H9 (cell line): Measurements from ENCODE around the gene BLOC1S1. TPM values are rescaled to one million over a fixed set of nuclear protein-coding genes. Genes with fewer than 3 reads are reported as not detected.

Source experiments
- DNase-seq: peaks from one replicate; pipeline ENCODE4 v3.0.0-alpha.2; 2017
- H2AFZ ChIP-seq: one replicate; pipeline ENCODE4 v1.6.1; 2013; ENCODE audit warnings: mild to moderate bottlenecking, low read length, control low read depth, moderate library complexity
- H2AK5ac ChIP-seq: 2 replicates; pipeline ENCODE4 v1.6.1; 2013; ENCODE audit warnings: low read length, control low read depth, mixed read lengths; ENCODE audit not compliant: insufficient read length
- H2BK120ac ChIP-seq: one replicate; pipeline ENCODE4 v1.6.1; 2013; ENCODE audit warnings: low read depth, mild to moderate bottlenecking, low read length, control low read depth, inconsistent platforms; ENCODE audit not compliant: poor library complexity, severe bottlenecking
- H2BK12ac ChIP-seq: 2 replicates; pipeline ENCODE4 v1.6.1; 2013; ENCODE audit warnings: low read length, control low read depth, mixed read lengths, low read depth; ENCODE audit not compliant: insufficient read length
- H2BK15ac ChIP-seq: 2 replicates; pipeline ENCODE4 v1.6.1; 2013; ENCODE audit warnings: low read depth, low read length, control low read depth
- H2BK20ac ChIP-seq: one replicate; pipeline ENCODE4 v1.6.1; 2013; ENCODE audit warnings: low read depth, mild to moderate bottlenecking, low read length, control low read depth, inconsistent platforms; ENCODE audit not compliant: poor library complexity, severe bottlenecking
- H2BK5ac ChIP-seq: 2 replicates; pipeline ENCODE4 v1.6.1; 2013; ENCODE audit warnings: low read length, control low read depth, mixed read lengths; ENCODE audit not compliant: insufficient read length
- H3K14ac ChIP-seq: 2 replicates; pipeline ENCODE4 v1.6.1; 2013; ENCODE audit warnings: low read length, control low read depth; ENCODE audit not compliant: insufficient read depth
- H3K18ac ChIP-seq: 2 replicates; pipeline ENCODE4 v1.6.1; 2013; ENCODE audit warnings: low read depth, mild to moderate bottlenecking, mixed read lengths, low read length, control low read depth; ENCODE audit not compliant: insufficient read length
- H3K23ac ChIP-seq: 2 replicates; pipeline ENCODE4 v1.6.1; 2013; ENCODE audit warnings: low read length, control low read depth, mixed read lengths, low read depth; ENCODE audit not compliant: insufficient read length
- H3K23me2 ChIP-seq: 2 replicates; pipeline ENCODE4 v1.6.1; 2013; ENCODE audit warnings: low read depth, mild to moderate bottlenecking, mixed read lengths, low read length, control low read depth; ENCODE audit not compliant: insufficient read length, poor library complexity, severe bottlenecking
- H3K27ac ChIP-seq: 2 replicates; pipeline ENCODE4 v1.5.1; 2013; ENCODE audit warnings: low read length, control low read depth, mixed read lengths, low read depth; ENCODE audit not compliant: insufficient read length
- H3K27me3 ChIP-seq: 2 replicates; pipeline ENCODE4 v1.6.1; 2013; ENCODE audit warnings: low read length, control low read depth, inconsistent platforms; ENCODE audit not compliant: insufficient read depth
- H3K4ac ChIP-seq: 2 replicates; pipeline ENCODE4 v1.6.1; 2013; ENCODE audit warnings: low read depth, mild to moderate bottlenecking, control low read depth, inconsistent platforms, low read length, moderate library complexity
- H3K4me1 ChIP-seq: 2 replicates; pipeline ENCODE4 v1.6.1; 2013; ENCODE audit warnings: low read length, control low read depth, inconsistent platforms; ENCODE audit not compliant: insufficient read depth
- H3K4me2 ChIP-seq: 2 replicates; pipeline ENCODE4 v1.6.1; 2013; ENCODE audit warnings: low read length, control low read depth, mixed read lengths; ENCODE audit not compliant: insufficient read length, insufficient read depth
- H3K56ac ChIP-seq: 2 replicates; pipeline ENCODE4 v1.6.1; 2013; ENCODE audit warnings: low read depth, mild to moderate bottlenecking, mixed read lengths, low read length, control low read depth; ENCODE audit not compliant: insufficient read length
- H3K79me1 ChIP-seq: 2 replicates; pipeline ENCODE4 v1.6.1; 2013; ENCODE audit warnings: low read depth, mild to moderate bottlenecking, moderate library complexity, low read length, control low read depth, inconsistent platforms; ENCODE audit not compliant: insufficient read depth, poor library complexity, severe bottlenecking
- H3K79me2 ChIP-seq: 2 replicates; pipeline ENCODE4 v1.6.1; 2013; ENCODE audit warnings: low read length, control low read depth, inconsistent platforms; ENCODE audit not compliant: insufficient read depth
- H3K9ac ChIP-seq: 2 replicates; pipeline ENCODE4 v1.6.1; 2013; ENCODE audit warnings: low read length, control low read depth, mixed read lengths; ENCODE audit not compliant: insufficient read length; ENCODE audit errors: extremely low read depth
- H3K9me3 ChIP-seq: one replicate; pipeline ENCODE4 v1.6.1; 2013; ENCODE audit warnings: low read depth, low read length, inconsistent platforms; ENCODE audit not compliant: control insufficient read depth
- H3T11ph ChIP-seq: one replicate; pipeline ENCODE4 v1.6.1; 2013; ENCODE audit warnings: mild to moderate bottlenecking, low read length, control low read depth, inconsistent platforms
- H4K20me1 ChIP-seq: one replicate; pipeline ENCODE4 v1.6.1; 2013; ENCODE audit not compliant: control insufficient read depth, insufficient read length, insufficient read depth
- H4K5ac ChIP-seq: 2 replicates; pipeline ENCODE4 v1.6.1; 2013; ENCODE audit warnings: low read depth, mild to moderate bottlenecking, mixed read lengths, low read length, control low read depth; ENCODE audit not compliant: insufficient read length
- H4K8ac ChIP-seq: replicated peaks from 2 replicates; pipeline ENCODE4 v1.6.1; 2013; ENCODE audit warnings: low read length, control low read depth, mixed read lengths, low read depth; ENCODE audit not compliant: insufficient read length
- H4K91ac ChIP-seq: 2 replicates; pipeline ENCODE4 v1.6.1; 2013; ENCODE audit warnings: low read depth, mild to moderate bottlenecking, moderate library complexity, mixed read lengths, low read length, control low read depth; ENCODE audit not compliant: insufficient read length
- H3K27ac Mint-ChIP-seq, 3 experiments: 2 replicates in 2 of 3; 3 replicates in 1 of 3; pipeline ENCODE4 v1.8.0; 2020 to 2021; ENCODE audit warnings: mixed read lengths in 3 of 3, mild to moderate bottlenecking in 1 of 3, moderate library complexity in 1 of 3
- H3K27me3 Mint-ChIP-seq: 2 replicates; pipeline ENCODE4 v1.8.0; 2021; ENCODE audit warnings: low read depth, mild to moderate bottlenecking, moderate library complexity, mixed read lengths
- H3K36me3 Mint-ChIP-seq, 3 experiments: 2 replicates in 2 of 3; 3 replicates in 1 of 3; pipeline ENCODE4 v1.8.0; 2020 to 2021; ENCODE audit warnings: low read depth in 3 of 3, mixed read lengths in 3 of 3; ENCODE audit not compliant: insufficient read depth in 1 of 3
- H3K4me1 Mint-ChIP-seq, 2 experiments: 2 replicates each; pipeline ENCODE4 v1.8.0; 2020; ENCODE audit warnings: mixed read lengths in 2 of 2
- H3K4me3 Mint-ChIP-seq, 2 experiments: 2 replicates in 1 of 2; 3 replicates in 1 of 2; pipeline ENCODE4 v1.8.0; 2020 to 2021; ENCODE audit warnings: mild to moderate bottlenecking in 2 of 2, mixed read lengths in 2 of 2, moderate library complexity in 1 of 2
- H3K9me3 Mint-ChIP-seq, 2 experiments: 2 replicates in 1 of 2; 3 replicates in 1 of 2; pipeline ENCODE4 v1.8.0; 2020; ENCODE audit warnings: mild to moderate bottlenecking in 2 of 2, mixed read lengths in 2 of 2, moderate library complexity in 1 of 2
- WGBS: extraction: QIAGEN DNeasy Blood & Tissue Kit; methylation state at CpG from one replicate; pipeline ENCODE4 v1.1.7; 2013; ENCODE audit warnings: missing lambda C conversion rate, low lambda C conversion rate, mixed read lengths; ENCODE audit not compliant: insufficient read length; ENCODE audit errors: extremely low coverage; 5-methylcytosine and 5-hydroxymethylcytosine counted together
- total RNA-seq: library from RNA; stranded (reverse); gene quantifications from 2 replicates; pipeline ENCODE4 v1.2.1, GENCODE V29; 2021
- TF ChIP-seq, protein P1 (sequence below): fragments of 200-600 bp; sonication (generic); conservative IDR thresholded peaks from 3 replicates; pipeline ENCODE4 v1.8.0; 2021; ENCODE audit warnings: antibody characterized with exemption, mild to moderate bottlenecking

Gene BLOC1S1
- total RNA-seq, 1 experiment from 2014 or later, result 108 TPM

DNA sequence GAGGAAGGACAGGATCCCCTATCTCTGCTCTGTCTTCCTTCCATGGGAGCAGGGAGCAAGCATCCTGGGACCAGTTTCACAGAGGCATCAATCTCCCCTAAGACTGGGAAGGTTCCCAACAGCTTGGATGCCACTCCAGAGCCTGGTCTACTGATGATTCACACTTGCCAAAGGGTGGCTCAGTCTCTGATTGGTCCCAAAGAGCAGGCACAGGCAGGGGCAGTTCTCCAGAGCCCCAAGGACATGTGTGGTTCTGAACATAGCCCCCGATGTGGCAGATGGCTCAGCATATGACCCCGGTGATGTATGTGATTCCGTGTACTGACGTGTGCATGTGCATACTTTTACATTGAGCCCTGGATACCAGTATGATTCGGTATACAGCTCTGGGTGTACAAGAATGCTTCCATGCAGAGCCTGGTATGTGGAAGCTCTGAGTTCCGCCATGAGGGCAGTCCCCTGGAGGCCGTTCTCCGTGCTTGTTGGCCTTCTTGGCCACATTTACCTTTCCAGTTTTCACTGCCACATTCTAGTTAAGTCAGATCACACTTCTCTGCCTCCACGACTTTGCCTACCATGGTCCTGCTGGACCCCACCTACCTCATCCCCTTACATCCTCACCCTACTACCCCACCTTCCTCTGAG is 29.4 kb upstream of the BLOC1S1 start:
- Histone ChIP-seq H3K23me2 (no peaks in the 10 kb centered on the region), H3K9me3 (no peaks in the 10 kb centered on the region), H3K79me1 (no peaks in the 10 kb centered on the region), H4K91ac (no peak overlapping the region), H4K5ac (no peak overlapping the region), H3K23ac (no peak overlapping the region), H3K27ac (no peak overlapping the region), H3K79me2 (no peaks in the 10 kb centered on the region), H2BK20ac (no peak overlapping the region), H3K27me3 (no peaks in the 10 kb centered on the region), H2BK5ac (no peak overlapping the region), H3T11ph (no peak overlapping the region), H4K8ac (no peak overlapping the region), H3K4ac (no peak overlapping the region), H2AFZ (no peak overlapping the region), H3K9ac (no peak overlapping the region), H3K56ac (no peak overlapping the region), H3K18ac (no peak overlapping the region), H2AK5ac (no peak overlapping the region), H3K4me2 (no peak overlapping the region), H4K20me1 (no peaks in the 10 kb centered on the region), H2BK120ac (no peak overlapping the region), H3K14ac (no peak overlapping the region), H2BK12ac (no peak overlapping the region), H2BK15ac (no peak overlapping the region), H3K4me1 (no peaks in the 10 kb centered on the region)
- TF ChIP-seq, protein P1, sequence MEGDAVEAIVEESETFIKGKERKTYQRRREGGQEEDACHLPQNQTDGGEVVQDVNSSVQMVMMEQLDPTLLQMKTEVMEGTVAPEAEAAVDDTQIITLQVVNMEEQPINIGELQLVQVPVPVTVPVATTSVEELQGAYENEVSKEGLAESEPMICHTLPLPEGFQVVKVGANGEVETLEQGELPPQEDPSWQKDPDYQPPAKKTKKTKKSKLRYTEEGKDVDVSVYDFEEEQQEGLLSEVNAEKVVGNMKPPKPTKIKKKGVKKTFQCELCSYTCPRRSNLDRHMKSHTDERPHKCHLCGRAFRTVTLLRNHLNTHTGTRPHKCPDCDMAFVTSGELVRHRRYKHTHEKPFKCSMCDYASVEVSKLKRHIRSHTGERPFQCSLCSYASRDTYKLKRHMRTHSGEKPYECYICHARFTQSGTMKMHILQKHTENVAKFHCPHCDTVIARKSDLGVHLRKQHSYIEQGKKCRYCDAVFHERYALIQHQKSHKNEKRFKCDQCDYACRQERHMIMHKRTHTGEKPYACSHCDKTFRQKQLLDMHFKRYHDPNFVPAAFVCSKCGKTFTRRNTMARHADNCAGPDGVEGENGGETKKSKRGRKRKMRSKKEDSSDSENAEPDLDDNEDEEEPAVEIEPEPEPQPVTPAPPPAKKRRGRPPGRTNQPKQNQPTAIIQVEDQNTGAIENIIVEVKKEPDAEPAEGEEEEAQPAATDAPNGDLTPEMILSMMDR, result no peak
- Mint-ChIP-seq H3K4me3 (no peak overlapping the region; a peak in 2 of 5 replicates), H3K27me3 (no peaks in the 10 kb centered on the region), H3K9me3 (no peaks in the 10 kb centered on the region), H3K27ac (peak overlapping the region in 1 of 3 experiments; percentile 43; a peak in 2 of 7 replicates), H3K36me3 (peaks cover 20 to 43% (median 36%) of the 10 kb centered on the region in 3 experiments; a peak in 6 of 7 replicates), H3K4me1 (peaks cover 13% of the 10 kb centered on the region in 2 experiments)
- no peak for DNase-seq
- WGBS, result no CpG with 5 or more reads among the region's 9 CpGs
